Neural progenitor cell (in vitro differentiated cells): ENCODE measurements around the gene EPB41L3. TPM values are rescaled to one million over a fixed set of nuclear protein-coding genes. Genes with fewer than 3 reads are reported as not detected.

ENCODE experiments used
- DNase-seq: peaks from one replicate; pipeline ENCODE4 v3.0.0-alpha.2; 2016; ENCODE audit warnings: low spot score
- H2AFZ ChIP-seq: fragments of 200-600 bp; sonication (generic); replicated peaks from 2 replicates; pipeline ENCODE4 v1.6.1; 2016; ENCODE audit warnings: antibody characterized with exemption
- H3F3A ChIP-seq: fragments of 200-600 bp; sonication (generic); 2 replicates; pipeline ENCODE4 v1.6.1; 2016; ENCODE audit warnings: antibody characterized with exemption, low read depth
- H3K27ac ChIP-seq: fragments of 200-600 bp; sonication (generic); 2 replicates; pipeline ENCODE4 v1.5.1; 2016; ENCODE audit warnings: mild to moderate bottlenecking
- H3K27me3 ChIP-seq: fragments of 200-600 bp; sonication (generic); 2 replicates; pipeline ENCODE4 v1.6.1; 2016; ENCODE audit warnings: mild to moderate bottlenecking, moderate library complexity
- H3K36me3 ChIP-seq: fragments of 200-600 bp; sonication (generic); 2 replicates; pipeline ENCODE4 v1.5.1; 2016
- H3K4me1 ChIP-seq: fragments of 200-600 bp; sonication (generic); 2 replicates; pipeline ENCODE4 v1.6.1; 2016; ENCODE audit warnings: mixed run types
- H3K4me2 ChIP-seq: fragments of 200-600 bp; sonication (generic); 2 replicates; pipeline ENCODE4 v1.6.1; 2016
- H3K4me3 ChIP-seq: fragments of 200-600 bp; sonication (generic); 2 replicates; pipeline ENCODE4 v1.5.1; 2016
- H3K79me2 ChIP-seq: fragments of 200-600 bp; sonication (generic); 2 replicates; pipeline ENCODE4 v1.6.1; 2016; ENCODE audit warnings: low read depth
- H3K9ac ChIP-seq: fragments of 200-600 bp; sonication (generic); 2 replicates; pipeline ENCODE4 v1.6.1; 2016
- H3K9me3 ChIP-seq: fragments of 200-600 bp; sonication (generic); 2 replicates; pipeline ENCODE4 v1.5.1; 2016; ENCODE audit warnings: low read depth
- H4K20me1 ChIP-seq: fragments of 200-600 bp; sonication (generic); 2 replicates; pipeline ENCODE4 v1.6.1; 2016; ENCODE audit warnings: low read depth
- H3K27ac Mint-ChIP-seq: 3 replicates; pipeline ENCODE4 v1.8.0; 2021; ENCODE audit warnings: mixed read lengths
- H3K27me3 Mint-ChIP-seq: 2 replicates; pipeline ENCODE4 v1.8.0; 2022; ENCODE audit warnings: low read depth, mild to moderate bottlenecking, inconsistent platforms, moderate library complexity, mixed read lengths; ENCODE audit not compliant: insufficient read depth
- H3K36me3 Mint-ChIP-seq: 3 replicates; pipeline ENCODE4 v1.8.0; 2021; ENCODE audit warnings: mixed read lengths
- H3K4me1 Mint-ChIP-seq: 3 replicates; pipeline ENCODE4 v1.8.0; 2021; ENCODE audit warnings: mixed read lengths
- H3K4me3 Mint-ChIP-seq: 3 replicates; pipeline ENCODE4 v1.8.0; 2021; ENCODE audit warnings: mild to moderate bottlenecking, moderate library complexity, mixed read lengths
- H3K9me3 Mint-ChIP-seq: 3 replicates; pipeline ENCODE4 v1.8.0; 2020; ENCODE audit warnings: mixed read lengths
- CTCF ChIP-seq: fragments of 200-600 bp; sonication (generic); IDR thresholded peaks from 2 replicates; pipeline ENCODE4 v1.5.1; 2017; ENCODE audit warnings: antibody characterized with exemption, mild to moderate bottlenecking
- EZH2 ChIP-seq: fragments of 200-600 bp; sonication (generic); IDR thresholded peaks from 2 replicates; pipeline ENCODE4 v1.6.1; 2017; ENCODE audit warnings: antibody characterized with exemption, mild to moderate bottlenecking, moderate library complexity
- EZH2phosphoT487 ChIP-seq: fragments of 200-600 bp; sonication (generic); IDR thresholded peaks from 2 replicates; pipeline ENCODE4 v1.6.1; 2017; ENCODE audit warnings: antibody characterized with exemption
- total RNA-seq: library from RNA; depleted of rRNA; stranded (reverse); fragments of >200 nt; gene quantifications from 2 replicates; pipeline ENCODE4 v1.2.3, GENCODE V29; 2015; ENCODE audit warnings: low replicate concordance

Gene EPB41L3
- total RNA-seq, 1 donor from 2014 or later = 8.6 TPM

GRCh38 chr18:5518179-5518770 lies 25.5 kb downstream of the EPB41L3 start:
- Mint-ChIP-seq H3K27ac (no peak overlapping the region), H3K9me3 (no peaks in the 10 kb centered on the region), H3K4me1 (peaks cover 14% of the 10 kb centered on the region), H3K27me3 (peaks cover 2% of the 10 kb centered on the region), H3K4me3 (no peak overlapping the region), H3K36me3 (no peaks in the 10 kb centered on the region)
- no peak overlapping the region for H3K9ac ChIP-seq
- H3K9me3 ChIP-seq = no peaks in the 10 kb centered on the region
- DNase-seq = no peak
- no peaks in the 10 kb centered on the region for H3K4me1 ChIP-seq
- no peaks in the 10 kb centered on the region for H3K27me3 ChIP-seq
- H3K79me2 ChIP-seq = no peaks in the 10 kb centered on the region
- H4K20me1 ChIP-seq = no peaks in the 10 kb centered on the region
- TF ChIP-seq EZH2 (no peak), EZH2phosphoT487 (no peak)
- H3K4me2 ChIP-seq = no peak overlapping the region
- H3K27ac ChIP-seq = no peak overlapping the region
- no peak overlapping the region for H3K4me3 ChIP-seq
- no peaks in the 10 kb centered on the region for H3K36me3 ChIP-seq
- H2AFZ ChIP-seq = no peak overlapping the region
- H3F3A ChIP-seq = no peaks in the 10 kb centered on the region

- no peaks in the 10 kb centered on the region for H3K9me3 ChIP-seq
- H3K36me3 Mint-ChIP-seq = no peaks in the 10 kb centered on the region
- no peak for TF ChIP-seq EZH2
- no peak for TF ChIP-seq EZH2phosphoT487
- TF ChIP-seq CTCF = no peak
- no peak overlapping the region for H3K9ac ChIP-seq
- no peaks in the 10 kb centered on the region for H3K27me3 ChIP-seq
- H3K4me3 Mint-ChIP-seq = no peak overlapping the region
- no peaks in the 10 kb centered on the region for H3K36me3 ChIP-seq
- H3K27me3 Mint-ChIP-seq = peaks cover 2% of the 10 kb centered on the region
- H3K79me2 ChIP-seq = no peaks in the 10 kb centered on the region
- DNase-seq = no peak
- H3K4me1 Mint-ChIP-seq = peaks cover 20% of the 10 kb centered on the region
- no peak overlapping the region for H2AFZ ChIP-seq
- H3K9me3 Mint-ChIP-seq = no peaks in the 10 kb centered on the region
- H4K20me1 ChIP-seq = no peaks in the 10 kb centered on the region
- no peak overlapping the region for H3K4me2 ChIP-seq
- H3K4me1 ChIP-seq = no peaks in the 10 kb centered on the region
- no peak overlapping the region for H3K27ac ChIP-seq
- no peak overlapping the region for H3K27ac Mint-ChIP-seq
- no peak overlapping the region for H3K4me3 ChIP-seq
- H3F3A ChIP-seq = no peaks in the 10 kb centered on the region
These were observed 27.0 kb downstream of the EPB41L3 start for GRCh38 chr18:5516841-5517240.

- no peaks in the 10 kb centered on the region for H4K20me1 ChIP-seq
- Mint-ChIP-seq H3K4me1 (peaks cover 32% of the 10 kb centered on the region), H3K27me3 (peaks cover 2% of the 10 kb centered on the region), H3K36me3 (no peaks in the 10 kb centered on the region), H3K4me3 (no peak overlapping the region), H3K9me3 (no peaks in the 10 kb centered on the region), H3K27ac (no peak overlapping the region)
- TF ChIP-seq EZH2 (no peak), EZH2phosphoT487 (no peak), CTCF (no peak)
- H3K27me3 ChIP-seq = no peaks in the 10 kb centered on the region
- no peaks in the 10 kb centered on the region for H3K4me1 ChIP-seq
- no peak overlapping the region for H3K4me3 ChIP-seq
- H3K9ac ChIP-seq = no peak overlapping the region
- H3K79me2 ChIP-seq = no peaks in the 10 kb centered on the region
- no peaks in the 10 kb centered on the region for H3F3A ChIP-seq
- H3K9me3 ChIP-seq = no peaks in the 10 kb centered on the region
- H2AFZ ChIP-seq = no peak overlapping the region
- no peak overlapping the region for H3K4me2 ChIP-seq
- DNase-seq = no peak
- no peak overlapping the region for H3K27ac ChIP-seq
- no peaks in the 10 kb centered on the region for H3K36me3 ChIP-seq
These were observed 28.6 kb downstream of the EPB41L3 start for GRCh38 chr18:5515011-5515784.

GRCh38 chr18:5513947-5514346 lies 29.9 kb downstream of the EPB41L3 start:
- no peak overlapping the region for H3K27ac ChIP-seq
- no peaks in the 10 kb centered on the region for H3F3A ChIP-seq
- no peak for DNase-seq
- no peaks in the 10 kb centered on the region for H3K9me3 ChIP-seq
- no peaks in the 10 kb centered on the region for H4K20me1 ChIP-seq
- H3K9ac ChIP-seq = no peak overlapping the region
- no peaks in the 10 kb centered on the region for H3K9me3 Mint-ChIP-seq
- H3K4me3 Mint-ChIP-seq = no peak overlapping the region
- no peaks in the 10 kb centered on the region for H3K27me3 ChIP-seq
- no peaks in the 10 kb centered on the region for H3K36me3 ChIP-seq
- peaks cover 2% of the 10 kb centered on the region for H3K27me3 Mint-ChIP-seq
- H3K4me1 ChIP-seq = no peaks in the 10 kb centered on the region
- H2AFZ ChIP-seq = no peak overlapping the region
- TF ChIP-seq CTCF (no peak), EZH2 (no peak), EZH2phosphoT487 (no peak)
- no peak overlapping the region for H3K4me2 ChIP-seq
- no peak overlapping the region for H3K4me3 ChIP-seq
- no peaks in the 10 kb centered on the region for H3K79me2 ChIP-seq
- no peak overlapping the region for H3K27ac Mint-ChIP-seq
- no peaks in the 10 kb centered on the region for H3K36me3 Mint-ChIP-seq
- H3K4me1 Mint-ChIP-seq = peaks cover 34% of the 10 kb centered on the region
